ENCODE results near the gene ZNF595.
A peak's percentile ranks its signal among the peaks of the same experiment; 100 is the strongest.
"Not testable (repeated sequence)": the region's sequence is repeated elsewhere in the genome, so short reads cannot be mapped to it uniquely, and the experiment has no call there.

ZNF595 gene

DNA sequence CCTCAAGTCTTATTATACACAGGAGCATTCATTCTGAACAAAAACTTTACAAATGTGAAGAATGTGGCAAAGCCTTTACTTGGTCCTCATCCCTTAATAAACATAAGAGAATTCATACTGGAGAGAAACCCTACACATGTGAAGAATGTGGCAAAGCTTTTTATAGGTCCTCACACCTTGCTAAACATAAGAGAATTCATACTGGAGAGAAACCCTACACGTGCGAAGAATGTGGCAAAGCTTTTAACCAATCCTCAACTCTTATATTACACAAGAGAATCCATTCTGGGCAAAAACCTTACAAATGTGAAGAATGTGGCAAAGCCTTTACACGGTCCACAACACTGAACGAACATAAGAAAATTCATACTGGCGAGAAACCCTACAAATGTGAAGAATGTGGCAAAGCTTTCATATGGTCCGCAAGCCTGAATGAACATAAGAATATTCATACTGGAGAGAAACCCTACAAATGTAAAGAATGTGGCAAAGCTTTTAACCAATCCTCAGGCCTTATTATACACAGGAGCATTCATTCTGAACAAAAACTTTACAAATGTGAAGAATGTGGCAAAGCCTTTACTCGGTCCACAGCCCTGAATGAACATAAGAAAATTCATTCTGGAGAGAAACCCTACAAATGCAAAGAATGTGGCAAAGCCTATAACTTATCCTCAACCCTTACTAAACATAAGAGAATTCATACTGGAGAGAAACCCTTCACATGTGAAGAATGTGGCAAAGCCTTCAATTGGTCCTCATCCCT, 33.6 kb downstream of the ZNF595 start:
- FAIRE-seq: not testable (repeated sequence)

DNA sequence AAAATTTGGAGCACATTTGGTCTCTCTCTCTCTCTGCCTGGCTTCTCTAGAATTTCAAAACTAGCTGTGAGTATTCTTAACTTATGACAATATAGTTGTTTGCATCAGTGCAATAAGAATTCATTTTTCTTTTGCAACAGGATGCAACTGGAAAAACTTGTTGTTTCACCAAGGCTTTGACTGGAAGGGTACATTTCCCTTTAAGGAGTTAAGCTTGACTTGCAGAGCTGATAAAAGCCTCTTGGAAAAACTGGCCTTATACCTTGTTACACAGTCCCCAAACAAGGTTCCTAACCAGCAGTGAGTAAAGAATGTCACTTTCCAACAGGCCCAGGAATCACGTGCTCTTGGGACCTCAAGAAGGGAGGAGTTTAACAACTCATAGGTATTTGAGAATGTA, 45.3 kb downstream of the ZNF595 start:
- no peak for FAIRE-seq

DNA sequence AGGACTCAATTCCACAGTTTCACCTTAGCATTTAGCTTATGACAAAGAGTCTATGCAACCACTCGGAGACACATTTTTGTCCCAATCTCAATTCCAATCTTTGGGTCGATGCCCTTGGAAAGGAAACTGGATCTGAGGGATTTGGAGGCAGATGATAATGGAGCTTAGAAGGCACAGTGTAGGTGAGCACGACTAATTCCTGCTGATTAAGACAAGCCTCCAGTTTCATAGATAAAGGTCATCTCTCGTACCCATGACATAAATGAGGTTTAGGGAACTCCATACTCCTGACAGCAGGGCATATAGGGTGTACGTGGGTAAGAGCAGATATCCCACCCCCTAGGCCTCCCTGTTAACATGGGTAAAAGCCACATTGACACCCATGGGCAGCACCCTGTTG, 46.7 kb downstream of the ZNF595 start:
- FAIRE-seq: no peak

DNA sequence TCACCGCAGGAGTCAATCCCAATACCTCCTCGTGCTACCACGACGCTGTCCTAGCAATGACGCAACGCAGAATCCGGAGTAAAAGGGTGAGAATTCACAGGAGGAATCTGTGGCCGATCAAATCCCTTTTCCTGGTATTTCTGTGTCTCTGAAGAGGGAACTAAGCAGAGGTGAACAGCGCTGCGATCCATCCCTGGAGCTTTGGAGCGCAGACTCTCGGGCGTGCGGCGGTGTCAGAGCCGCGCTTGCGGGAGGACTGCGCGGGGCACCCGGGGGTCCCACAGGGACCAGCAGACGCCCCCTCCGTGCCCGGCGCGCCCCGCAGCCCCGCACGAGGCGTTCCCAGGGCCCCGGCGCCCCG, 53.9 kb downstream of the ZNF595 start:
- FAIRE-seq: no peak

DNA sequence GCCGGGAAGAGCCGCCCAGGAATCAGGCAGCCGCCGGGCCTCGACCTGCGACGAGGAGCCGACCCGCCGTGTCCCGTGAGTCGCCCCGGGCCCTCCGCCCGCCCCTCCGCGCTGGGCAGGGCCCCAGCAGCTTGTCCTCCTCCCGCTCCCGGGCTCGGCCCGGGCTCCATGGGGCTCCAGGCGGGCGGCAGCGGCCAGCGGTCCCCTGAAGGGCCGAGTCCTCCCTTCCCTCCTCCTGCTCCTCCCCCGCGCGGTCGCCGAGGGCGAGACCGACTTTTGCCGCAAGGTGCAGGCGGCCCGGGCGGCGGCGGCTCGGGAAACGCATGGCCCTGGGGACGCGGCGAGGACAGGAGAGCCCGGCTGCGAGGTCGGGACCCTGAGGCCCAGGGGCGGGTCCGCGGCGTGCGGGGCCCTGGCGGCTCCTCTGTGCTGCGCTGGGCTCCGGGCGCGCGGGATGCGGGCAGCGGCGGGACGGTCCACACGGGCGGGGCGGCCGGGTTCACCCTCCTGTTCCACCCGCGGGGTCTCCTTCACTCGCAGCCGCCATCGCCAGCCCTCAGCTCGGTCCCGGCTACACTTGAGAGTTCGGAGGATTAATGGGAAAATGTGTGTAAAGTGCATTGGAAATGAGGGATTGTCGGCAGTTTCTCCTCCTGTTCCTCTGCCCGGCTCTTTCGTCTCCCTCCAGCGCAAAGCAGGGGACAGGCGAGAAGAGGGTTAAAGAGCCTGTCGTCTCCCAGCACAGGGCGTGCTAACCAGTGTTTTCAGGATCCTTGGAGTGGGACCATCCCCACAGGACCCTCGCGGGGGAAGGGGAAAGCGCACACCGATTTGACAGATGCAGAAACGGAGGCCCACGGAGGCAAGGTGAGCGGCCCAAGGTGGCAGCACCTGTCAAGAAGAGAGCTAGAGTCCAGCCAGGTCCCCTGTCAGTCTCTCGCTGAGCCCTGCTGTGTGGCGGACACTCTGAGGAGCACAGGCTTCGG, 54.6 kb downstream of the ZNF595 start:
- no peak for FAIRE-seq

DNA sequence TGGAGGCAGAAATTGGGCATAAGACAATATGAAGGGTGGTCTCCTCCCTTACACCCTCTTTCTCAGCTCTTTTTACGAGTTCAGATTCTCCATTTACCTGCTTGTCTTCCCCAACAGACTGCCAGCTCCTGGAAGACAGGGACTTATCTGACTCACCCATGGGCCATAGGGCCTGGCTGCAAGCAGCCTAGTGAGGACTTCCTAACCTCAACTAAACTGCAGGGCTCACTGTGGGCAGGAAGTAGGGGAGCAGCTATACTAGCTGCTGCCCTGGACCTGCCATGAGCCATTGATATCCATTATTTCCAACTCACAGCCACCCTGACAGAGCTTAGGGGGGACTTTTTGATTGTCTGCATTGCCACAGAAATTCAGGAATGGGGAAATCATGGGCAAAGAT, 59.6 kb downstream of the ZNF595 start:
- no peak for FAIRE-seq

- FAIRE-seq: no peak
Observed at GRCh38 chr4:113732-114131, 60.6 kb downstream of the ZNF595 start.

DNA sequence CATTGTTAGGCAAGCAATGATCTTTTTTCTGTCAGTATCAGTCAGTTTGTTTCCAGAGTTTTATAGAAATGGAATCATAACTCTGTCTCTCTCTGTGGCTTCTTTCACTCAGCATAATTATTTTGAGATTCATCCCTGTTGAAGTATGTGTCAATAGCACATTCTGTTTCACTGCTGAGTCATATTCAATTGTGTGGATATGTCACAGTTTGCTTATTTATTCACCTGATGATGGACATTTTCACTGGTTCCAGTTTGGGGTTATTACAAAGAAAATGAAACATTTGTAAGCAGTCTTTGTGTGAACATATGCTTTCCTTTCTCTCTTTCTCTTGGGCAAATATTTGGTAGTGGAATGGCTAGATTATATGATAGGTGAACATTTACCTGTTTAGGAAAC, 61.0 kb downstream of the ZNF595 start:
- no peak for FAIRE-seq

DNA sequence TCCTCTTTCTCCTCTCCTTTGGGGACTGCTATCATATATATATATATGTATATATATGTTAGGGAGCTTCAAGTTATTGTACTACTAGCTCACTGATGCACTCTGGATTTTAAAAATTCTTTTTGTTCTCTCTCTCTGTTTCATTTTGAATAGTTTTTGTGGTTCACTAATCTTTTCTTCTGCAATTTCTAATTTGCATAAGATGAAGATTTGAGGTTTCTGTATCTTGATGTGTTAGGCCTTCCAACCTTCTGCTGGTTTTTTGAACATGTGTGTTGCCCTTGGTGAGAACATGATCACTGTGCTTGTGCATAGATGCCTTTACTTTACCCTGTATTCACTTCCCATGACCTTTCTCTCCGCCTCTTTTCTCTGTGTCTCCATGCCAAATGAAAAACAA, 63.4 kb downstream of the ZNF595 start:
- FAIRE-seq: no peak

DNA sequence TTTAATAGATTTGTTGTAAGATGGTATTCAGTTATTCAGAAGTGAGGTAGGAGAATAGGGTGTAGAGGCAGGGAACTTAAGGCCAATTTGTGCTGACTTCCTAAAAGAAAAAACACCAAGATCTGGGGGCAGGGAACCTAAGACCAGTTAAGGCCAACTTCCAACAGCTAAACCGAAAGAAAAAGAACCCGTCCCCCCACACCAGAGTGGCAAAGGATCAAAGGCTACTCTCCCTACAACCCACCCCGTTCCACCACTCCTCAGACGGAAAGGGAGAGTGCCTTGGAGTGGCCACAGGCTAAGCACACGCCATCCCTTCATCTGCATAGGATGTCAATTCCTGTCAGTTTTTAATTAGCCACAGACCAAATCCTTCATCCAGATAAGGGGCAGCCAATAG, 67.5 kb downstream of the ZNF595 start:
- FAIRE-seq: no peak

GRCh38 chr4:121408-122084, 68.4 kb downstream of the ZNF595 start:
- no peak for FAIRE-seq

- FAIRE-seq: not testable (repeated sequence)
Observed at GRCh38 chr4:123922-124274, 70.8 kb downstream of the ZNF595 start.

DNA sequence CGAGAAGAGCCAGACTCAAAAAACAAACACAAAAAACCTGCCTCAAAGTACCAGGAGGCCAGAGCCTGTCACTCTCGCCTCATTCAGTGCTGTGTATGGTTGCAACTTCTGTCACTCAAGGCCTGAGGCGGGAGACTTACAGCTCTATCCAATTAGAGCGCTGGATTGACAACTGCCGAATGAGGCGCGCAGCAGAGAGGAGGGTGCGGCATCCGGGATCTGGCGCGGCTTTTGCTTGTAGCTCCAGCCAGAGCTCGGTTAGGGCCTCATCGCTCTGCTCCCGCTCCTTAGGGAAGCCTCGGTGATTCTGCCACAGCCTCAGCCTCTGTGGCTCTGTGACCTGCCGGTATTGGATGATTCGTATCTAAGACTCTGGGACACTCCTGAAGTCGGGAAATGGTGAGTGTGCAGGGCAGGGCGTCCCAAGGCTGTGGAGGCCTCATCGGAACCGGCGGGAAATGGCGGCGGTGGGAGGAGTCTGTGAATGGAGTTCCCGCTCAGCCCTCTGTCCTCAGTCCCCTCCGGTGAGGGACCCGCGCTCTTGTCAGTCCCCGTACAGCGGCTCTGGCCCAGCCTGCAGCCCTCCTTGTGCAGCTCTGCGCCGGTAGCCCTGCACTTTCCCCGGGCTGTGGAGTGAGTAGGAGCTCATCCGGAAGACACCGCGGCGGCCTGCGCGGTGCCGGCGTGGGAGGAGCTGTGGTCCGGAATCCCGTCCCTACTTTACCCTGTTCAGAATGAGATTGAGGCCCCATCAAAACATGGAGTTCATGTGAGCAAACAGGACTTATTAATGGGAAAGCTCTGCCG, 71.4 kb downstream of the ZNF595 start, which contains the start of gene ZNF718:
Gene ZNF718, plus strand, starts transcription at position 227 of the 807 bp plus-strand sequence. Its CDS starts 170 bp downstream, at position 397.
- peak; percentile 61 for FAIRE-seq

- no peak for FAIRE-seq
Observed at GRCh38 chr4:125091-125771, 72.1 kb downstream of the ZNF595 start.

GRCh38 chr4:125833-126232, 72.7 kb downstream of the ZNF595 start:
- FAIRE-seq: no peak

- no peak for FAIRE-seq
Observed at GRCh38 chr4:132483-132882, 79.4 kb downstream of the ZNF595 start.

Data from islet of Langerhans (tissue), 1 donor.